Neural progenitor cell (in vitro differentiated cells): ENCODE measurements around the gene EDDM3A.

Source experiments
- CTCF ChIP-seq: fragments of 200-600 bp; sonication (generic); IDR thresholded peaks from 2 replicates; pipeline ENCODE4 v1.5.1; 2017; ENCODE audit warnings: antibody characterized with exemption, mild to moderate bottlenecking
- EZH2 ChIP-seq: fragments of 200-600 bp; sonication (generic); IDR thresholded peaks from 2 replicates; pipeline ENCODE4 v1.6.1; 2017; ENCODE audit warnings: antibody characterized with exemption, mild to moderate bottlenecking, moderate library complexity

- TF ChIP-seq CTCF (no peak), EZH2 (no peak)
Measured at GRCh38 chr14:20775043-20775442, 29.4 kb downstream of the EDDM3A start.
